Measurements from ENCODE around the gene DMC1.

DMC1 gene

DNA sequence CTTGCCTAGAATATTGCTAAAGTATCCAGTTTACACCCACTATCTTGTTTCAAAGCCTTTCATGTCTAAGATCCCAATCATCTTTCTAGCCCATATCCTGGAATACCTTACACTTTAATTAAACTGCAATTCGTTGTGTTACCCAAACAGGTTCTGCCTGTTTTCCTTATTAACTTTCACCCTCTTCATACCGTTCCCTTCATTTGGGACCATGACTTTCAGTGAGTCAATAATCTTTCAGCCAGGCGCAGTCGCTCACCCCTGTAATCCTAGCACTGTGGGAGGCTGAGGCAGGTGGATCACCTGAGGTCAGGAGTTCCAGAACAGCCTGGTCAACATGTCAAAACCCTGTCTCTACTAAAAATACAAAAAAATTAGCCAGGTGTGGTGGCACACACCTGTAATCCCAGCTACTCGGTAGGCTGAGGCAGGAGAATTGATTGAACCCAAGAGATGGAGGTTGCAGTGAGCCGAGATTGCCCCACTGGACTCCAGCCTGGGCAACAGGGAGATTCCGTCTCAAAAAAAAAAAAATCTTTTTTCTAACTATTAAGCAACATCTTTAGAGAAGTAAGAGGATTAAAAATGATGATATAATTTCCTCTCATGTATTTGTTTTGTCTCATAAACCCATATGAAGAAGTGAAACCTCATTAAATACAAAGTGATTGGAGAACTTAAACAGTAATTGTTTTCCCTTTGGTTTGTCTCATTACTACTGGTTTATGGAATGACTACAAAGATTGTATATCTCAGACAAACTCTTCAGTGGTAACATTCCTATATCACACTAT is 20.7 kb downstream of the DMC1 start:
- TF ChIP-seq ZNF70 (CRISPR knock-in tag; IDR thresholded peaks at IDR 0.05) (no peak), PPARA (CRISPR knock-in tag; IDR thresholded peaks at IDR 0.05; ENCODE audit: borderline replicate concordance) (no peak), CSDC2 (CRISPR knock-in tag; IDR thresholded peaks at IDR 0.05) (no peak), ARNTL (CRISPR knock-in tag; IDR thresholded peaks at IDR 0.05; ENCODE audit: borderline replicate concordance, low read depth) (no peak), GLIS3 (CRISPR knock-in tag; IDR thresholded peaks at IDR 0.05) (no peak), ZNF8 (CRISPR knock-in tag; IDR thresholded peaks at IDR 0.05) (no peak), ZFP3 (CRISPR knock-in tag; IDR thresholded peaks at IDR 0.05) (no peak)
- TF ChIP-seq, protein P1, sequence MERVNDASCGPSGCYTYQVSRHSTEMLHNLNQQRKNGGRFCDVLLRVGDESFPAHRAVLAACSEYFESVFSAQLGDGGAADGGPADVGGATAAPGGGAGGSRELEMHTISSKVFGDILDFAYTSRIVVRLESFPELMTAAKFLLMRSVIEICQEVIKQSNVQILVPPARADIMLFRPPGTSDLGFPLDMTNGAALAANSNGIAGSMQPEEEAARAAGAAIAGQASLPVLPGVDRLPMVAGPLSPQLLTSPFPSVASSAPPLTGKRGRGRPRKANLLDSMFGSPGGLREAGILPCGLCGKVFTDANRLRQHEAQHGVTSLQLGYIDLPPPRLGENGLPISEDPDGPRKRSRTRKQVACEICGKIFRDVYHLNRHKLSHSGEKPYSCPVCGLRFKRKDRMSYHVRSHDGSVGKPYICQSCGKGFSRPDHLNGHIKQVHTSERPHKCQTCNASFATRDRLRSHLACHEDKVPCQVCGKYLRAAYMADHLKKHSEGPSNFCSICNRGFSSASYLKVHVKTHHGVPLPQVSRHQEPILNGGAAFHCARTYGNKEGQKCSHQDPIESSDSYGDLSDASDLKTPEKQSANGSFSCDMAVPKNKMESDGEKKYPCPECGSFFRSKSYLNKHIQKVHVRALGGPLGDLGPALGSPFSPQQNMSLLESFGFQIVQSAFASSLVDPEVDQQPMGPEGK (CRISPR knock-in tag; IDR thresholded peaks at IDR 0.05; ENCODE audit: borderline replicate concordance) = no peak
- TF ChIP-seq, protein P2, sequence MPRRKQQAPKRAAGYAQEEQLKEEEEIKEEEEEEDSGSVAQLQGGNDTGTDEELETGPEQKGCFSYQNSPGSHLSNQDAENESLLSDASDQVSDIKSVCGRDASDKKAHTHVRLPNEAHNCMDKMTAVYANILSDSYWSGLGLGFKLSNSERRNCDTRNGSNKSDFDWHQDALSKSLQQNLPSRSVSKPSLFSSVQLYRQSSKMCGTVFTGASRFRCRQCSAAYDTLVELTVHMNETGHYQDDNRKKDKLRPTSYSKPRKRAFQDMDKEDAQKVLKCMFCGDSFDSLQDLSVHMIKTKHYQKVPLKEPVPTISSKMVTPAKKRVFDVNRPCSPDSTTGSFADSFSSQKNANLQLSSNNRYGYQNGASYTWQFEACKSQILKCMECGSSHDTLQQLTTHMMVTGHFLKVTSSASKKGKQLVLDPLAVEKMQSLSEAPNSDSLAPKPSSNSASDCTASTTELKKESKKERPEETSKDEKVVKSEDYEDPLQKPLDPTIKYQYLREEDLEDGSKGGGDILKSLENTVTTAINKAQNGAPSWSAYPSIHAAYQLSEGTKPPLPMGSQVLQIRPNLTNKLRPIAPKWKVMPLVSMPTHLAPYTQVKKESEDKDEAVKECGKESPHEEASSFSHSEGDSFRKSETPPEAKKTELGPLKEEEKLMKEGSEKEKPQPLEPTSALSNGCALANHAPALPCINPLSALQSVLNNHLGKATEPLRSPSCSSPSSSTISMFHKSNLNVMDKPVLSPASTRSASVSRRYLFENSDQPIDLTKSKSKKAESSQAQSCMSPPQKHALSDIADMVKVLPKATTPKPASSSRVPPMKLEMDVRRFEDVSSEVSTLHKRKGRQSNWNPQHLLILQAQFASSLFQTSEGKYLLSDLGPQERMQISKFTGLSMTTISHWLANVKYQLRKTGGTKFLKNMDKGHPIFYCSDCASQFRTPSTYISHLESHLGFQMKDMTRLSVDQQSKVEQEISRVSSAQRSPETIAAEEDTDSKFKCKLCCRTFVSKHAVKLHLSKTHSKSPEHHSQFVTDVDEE (CRISPR knock-in tag; IDR thresholded peaks at IDR 0.05) = no peak
- no peak for ATAC-seq

GRCh38 chr22:38540701-38541100 is 29.3 kb downstream of the DMC1 start:
- ATAC-seq = no peak
- TF ChIP-seq OSR1 (CRISPR knock-in tag; IDR thresholded peaks at IDR 0.05) (no peak), CSRNP3 (CRISPR knock-in tag; IDR thresholded peaks at IDR 0.05) (no peak)

GRCh38 chr22:38531251-38531938 is 38.6 kb downstream of the DMC1 start:
- TF ChIP-seq TCF4 (CRISPR knock-in tag; IDR thresholded peaks at IDR 0.05; ENCODE audit: borderline replicate concordance) = no peak
- TF ChIP-seq, protein P1 (CRISPR knock-in tag; IDR thresholded peaks at IDR 0.05; ENCODE audit: borderline replicate concordance) = no peak
- no peak for TF ChIP-seq OSR1 (CRISPR knock-in tag; IDR thresholded peaks at IDR 0.05)
- TF ChIP-seq ZFP30 (CRISPR knock-in tag; IDR thresholded peaks at IDR 0.05) = no peak
- TF ChIP-seq, protein P2 (CRISPR knock-in tag; IDR thresholded peaks at IDR 0.05) = no peak
- TF ChIP-seq ZNF70 (CRISPR knock-in tag; IDR thresholded peaks at IDR 0.05) = no peak
- TF ChIP-seq, protein P3, sequence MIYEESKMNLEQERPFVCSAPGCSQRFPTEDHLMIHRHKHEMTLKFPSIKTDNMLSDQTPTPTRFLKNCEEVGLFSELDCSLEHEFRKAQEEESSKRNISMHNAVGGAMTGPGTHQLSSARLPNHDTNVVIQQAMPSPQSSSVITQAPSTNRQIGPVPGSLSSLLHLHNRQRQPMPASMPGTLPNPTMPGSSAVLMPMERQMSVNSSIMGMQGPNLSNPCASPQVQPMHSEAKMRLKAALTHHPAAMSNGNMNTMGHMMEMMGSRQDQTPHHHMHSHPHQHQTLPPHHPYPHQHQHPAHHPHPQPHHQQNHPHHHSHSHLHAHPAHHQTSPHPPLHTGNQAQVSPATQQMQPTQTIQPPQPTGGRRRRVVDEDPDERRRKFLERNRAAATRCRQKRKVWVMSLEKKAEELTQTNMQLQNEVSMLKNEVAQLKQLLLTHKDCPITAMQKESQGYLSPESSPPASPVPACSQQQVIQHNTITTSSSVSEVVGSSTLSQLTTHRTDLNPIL (CRISPR knock-in tag; IDR thresholded peaks at IDR 0.05; ENCODE audit: low read depth) = no peak
- no peak for TF ChIP-seq ARNTL (CRISPR knock-in tag; IDR thresholded peaks at IDR 0.05; ENCODE audit: borderline replicate concordance, low read depth)
- no peak for TF ChIP-seq CSDC2 (CRISPR knock-in tag; IDR thresholded peaks at IDR 0.05)
- no peak for TF ChIP-seq ZFP3 (CRISPR knock-in tag; IDR thresholded peaks at IDR 0.05)
- TF ChIP-seq ZC3H10 (CRISPR knock-in tag; IDR thresholded peaks at IDR 0.05) = no peak

More at GRCh38 chr22:38531251-38531938, 38.6 kb downstream of the DMC1 start:
- ATAC-seq = no peak
